HEK293T (cell line): ENCODE measurements around the gene SLC29A1.

Source experiments
- CTCF ChIA-PET: fragments of 350-600 bp; formaldehyde crosslinking; extraction: SDS; loops from one replicate; lab custom pipeline; 2021; ENCODE audit warnings: antibody characterized with exemption, inconsistent platforms; lab: Yijun Ruan, JAX
- POLR2A ChIA-PET: fragments of 350-600 bp; formaldehyde crosslinking; extraction: SDS; loops from one replicate; lab custom pipeline; 2020; ENCODE audit warnings: antibody characterized with exemption, inconsistent platforms; lab: Yijun Ruan, JAX
- DNase-seq: peaks from one replicate; pipeline ENCODE4 v3.0.0; 2012; ENCODE audit warnings: mixed read lengths; ENCODE audit errors: extremely low spot score
- ARNT ChIP-seq: fragments of 450-650 bp; IDR thresholded peaks from 2 replicates; pipeline ENCODE4 v1.6.1; 2017; ENCODE audit warnings: mild to moderate bottlenecking
- BHLHE40 ChIP-seq: fragments of 450-650 bp; IDR thresholded peaks from 2 replicates; pipeline ENCODE4 v1.6.1; 2016; ENCODE audit warnings: mild to moderate bottlenecking, moderate library complexity, borderline replicate concordance
- CTBP1 ChIP-seq: fragments of 450-650 bp; IDR thresholded peaks from 2 replicates; pipeline ENCODE4 v1.6.1; 2016; ENCODE audit warnings: borderline replicate concordance
- ELF4 ChIP-seq: fragments of 450-650 bp; IDR thresholded peaks from 2 replicates; pipeline ENCODE4 v1.6.1; 2017; ENCODE audit warnings: antibody characterized with exemption
- FOXA1 ChIP-seq: fragments of 450-650 bp; IDR thresholded peaks from 2 replicates; pipeline ENCODE4 v1.6.1; 2016; ENCODE audit warnings: mild to moderate bottlenecking
- FOXK2 ChIP-seq: fragments of 450-650 bp; IDR thresholded peaks from 2 replicates; pipeline ENCODE4 v1.6.1; 2016; ENCODE audit warnings: mild to moderate bottlenecking
- FOXM1 ChIP-seq: fragments of 450-650 bp; IDR thresholded peaks from 2 replicates; pipeline ENCODE4 v1.6.1; 2017; ENCODE audit warnings: mild to moderate bottlenecking, borderline replicate concordance
- HDGF ChIP-seq: fragments of 450-650 bp; IDR thresholded peaks from 2 replicates; pipeline ENCODE4 v1.6.1; 2017; ENCODE audit warnings: antibody characterized with exemption, borderline replicate concordance
- L3MBTL2 ChIP-seq: fragments of 450-650 bp; conservative IDR thresholded peaks from 2 replicates; pipeline ENCODE4 v1.6.1; 2016; ENCODE audit warnings: mild to moderate bottlenecking
- LEF1 ChIP-seq: fragments of 450-650 bp; IDR thresholded peaks from 2 replicates; pipeline ENCODE4 v1.6.1; 2017; ENCODE audit warnings: mild to moderate bottlenecking, borderline replicate concordance
- NFRKB ChIP-seq: fragments of 450-650 bp; IDR thresholded peaks from 2 replicates; pipeline ENCODE4 v1.6.1; 2016; ENCODE audit warnings: mild to moderate bottlenecking, moderate library complexity
- PKNOX1 ChIP-seq: fragments of 450-650 bp; IDR thresholded peaks from 2 replicates; pipeline ENCODE4 v1.6.1; 2016
- SP1 ChIP-seq: fragments of 450-650 bp; IDR thresholded peaks from 2 replicates; pipeline ENCODE4 v1.6.1; 2017
- SUZ12 ChIP-seq: fragments of 450-650 bp; IDR thresholded peaks from 2 replicates; pipeline ENCODE4 v1.6.1; 2016; ENCODE audit warnings: mild to moderate bottlenecking
- TARDBP ChIP-seq: fragments of 450-650 bp; IDR thresholded peaks from 2 replicates; pipeline ENCODE4 v1.6.1; 2016
- ZNF384 ChIP-seq: fragments of 450-650 bp; IDR thresholded peaks from 2 replicates; pipeline ENCODE4 v1.6.1; 2016

SLC29A1 gene

GRCh38 chr6:44223319-44224028 is at the start of gene SLC29A1:
Gene SLC29A1, plus strand, starts transcription at chr6:44223595. Its CDS starts 3,719 bp downstream, at chr6:44227314.
- CTCF ChIA-PET, result interaction anchor here (0.9 to 2.6 kb wide), 6 partner anchors 10 to 51 kb away, joined by 3 to 14 read pairs (median 5); no protein-coding TSS in a partner anchor
- DNase-seq, result peak; percentile 89
- POLR2A ChIA-PET, result interaction anchor here (0.6 to 8.0 kb wide), 8 partner anchors 10 to 61 kb away, joined by 3 to 65 read pairs (median 5); partner anchors contain the start of genes HSP90AB1, SLC35B2 and TMEM151B
- TF ChIP-seq ARNT (no peak), FOXA1 (no peak), L3MBTL2 (peak; percentile 69), TARDBP (no peak), BHLHE40 (no peak), NFRKB (no peak), SP1 (no peak), SUZ12 (no peak), FOXM1 (no peak)

GRCh38 chr6:44176130-44176761 is 47.1 kb upstream of the SLC29A1 start:
- no peak for TF ChIP-seq CTBP1
- no peak for TF ChIP-seq TARDBP
- no peak for TF ChIP-seq SUZ12
- no peak for TF ChIP-seq L3MBTL2
- no peak for TF ChIP-seq PKNOX1
- TF ChIP-seq ELF4, result no peak
- TF ChIP-seq FOXA1, result no peak
- TF ChIP-seq LEF1, result no peak
- TF ChIP-seq HDGF, result no peak
- TF ChIP-seq ARNT, result no peak
- no peak for TF ChIP-seq ZNF384
- no peak for TF ChIP-seq SP1
- no peak for TF ChIP-seq FOXK2
- TF ChIP-seq BHLHE40, result no peak
- no peak for TF ChIP-seq NFRKB
- no peak for TF ChIP-seq FOXM1
- ChIA-PET POLR2A (interaction anchor here (0.8 to 1.0 kb wide), 2 partner anchors 71 to 72 kb away, joined by 3 to 4 read pairs; partner anchors contain the start of gene HSP90AB1), CTCF (interaction anchor here (1.3 to 2.2 kb wide), 2 partner anchors 48 to 59 kb away, joined by 3 to 5 read pairs; partner anchors contain the start of gene SLC29A1)
- DNase-seq, result no peak

GRCh38 chr6:44176762-44177509 is 46.5 kb upstream of the SLC29A1 start:
- no peak for DNase-seq
- no peak for TF ChIP-seq ZNF384
- no peak for TF ChIP-seq PKNOX1
- no peak for TF ChIP-seq NFRKB
- TF ChIP-seq HDGF, result no peak
- no peak for TF ChIP-seq FOXK2
- TF ChIP-seq CTBP1, result no peak
- TF ChIP-seq FOXA1, result no peak
- TF ChIP-seq L3MBTL2, result no peak
- no peak for TF ChIP-seq TARDBP
- TF ChIP-seq SUZ12, result no peak
- no peak for TF ChIP-seq FOXM1
- no peak for TF ChIP-seq ARNT
- TF ChIP-seq BHLHE40, result no peak
- no peak for TF ChIP-seq LEF1
- no peak for TF ChIP-seq SP1
- no peak for TF ChIP-seq ELF4
- ChIA-PET POLR2A (interaction anchor here (1.0 kb wide), 1 partner anchor 70 kb away, joined by 3 read pairs; the partner anchor contains the start of gene HSP90AB1), CTCF (no interaction called here)

DNA sequence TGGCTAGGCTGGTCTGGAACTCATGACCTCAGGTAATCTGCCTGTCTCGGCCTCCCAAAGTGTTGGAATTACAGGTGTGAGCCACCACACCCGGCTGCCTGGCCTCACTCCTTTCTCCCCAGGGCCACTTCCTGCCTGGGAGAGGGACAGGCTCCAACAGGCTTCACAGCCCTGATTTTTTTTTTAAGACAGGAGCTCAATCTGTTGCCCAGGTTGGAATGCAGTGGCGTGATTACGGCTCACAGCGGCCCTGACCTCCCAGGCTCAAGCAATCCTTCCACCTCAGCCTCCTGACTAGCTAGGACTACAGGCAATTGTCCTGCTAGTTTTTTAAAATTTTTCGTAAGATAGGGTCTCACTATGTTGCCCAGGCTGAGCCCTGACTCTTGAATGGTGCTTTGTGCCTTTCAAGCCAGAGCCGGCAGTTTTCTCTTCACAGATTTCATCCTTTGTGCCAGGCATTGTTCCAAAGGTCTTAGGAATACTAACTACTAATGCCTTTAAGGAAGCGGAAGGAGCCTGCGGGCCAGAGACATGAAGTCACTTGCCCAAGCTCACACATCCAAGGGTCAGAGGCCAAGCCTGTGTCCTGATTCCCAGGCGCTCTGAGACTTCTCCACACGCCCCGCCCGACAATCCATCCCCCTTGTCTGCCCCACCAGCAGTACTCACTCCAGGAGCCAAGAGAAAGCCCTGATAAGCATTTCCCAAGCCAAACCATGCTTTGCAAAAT is 45.5 kb upstream of the SLC29A1 start:
- POLR2A ChIA-PET, result no interaction called here
- no peak for DNase-seq
- CTCF ChIA-PET, result interaction anchor here (0.6 kb wide), 1 partner anchor 121 kb away, joined by 3 read pairs; no protein-coding TSS in a partner anchor
- TF ChIP-seq BHLHE40 (no peak), FOXA1 (no peak), CTBP1 (no peak), FOXK2 (no peak), ARNT (no peak), TARDBP (no peak), L3MBTL2 (no peak), PKNOX1 (no peak), ELF4 (no peak), LEF1 (no peak), NFRKB (no peak), FOXM1 (no peak), HDGF (no peak), SP1 (no peak), ZNF384 (no peak)
